ENCODE results near the gene DLGAP4. TPM values are rescaled to one million over a fixed set of nuclear protein-coding genes. Genes with fewer than 3 reads are reported as not detected.

DLGAP4 gene
- total and polyA plus RNA-seq, 2 of the 13 experiments (the other 11 are each of a cell fraction or from before 2014, with no cell fraction given), result 15.2 to 26.7 TPM

- TF ChIP-seq ZNF407 (CRISPR knock-in tag; IDR thresholded peaks at IDR 0.05; ENCODE audit: not compliant biosample characterization), result peak; percentile 76
- no peak for TF ChIP-seq PAWR (CRISPR knock-in tag; IDR thresholded peaks at IDR 0.05; ENCODE audit: borderline replicate concordance)
- TF ChIP-seq ATAD3A (CRISPR knock-in tag; IDR thresholded peaks at IDR 0.05), result 0 out of 2 replicates have a peak, but pooled peaks have one; percentile 19
- TF ChIP-seq GABPB1 (CRISPR knock-in tag; IDR thresholded peaks at IDR 0.05), result peak; percentile 70; the same call in 1 of the 2 replicates
- peak; percentile 65; the same call in 1 of the 2 replicates for TF ChIP-seq ZFP41 (CRISPR knock-in tag; IDR thresholded peaks at IDR 0.05; ENCODE audit: borderline replicate concordance)
- TF ChIP-seq ZNF441 (CRISPR knock-in tag; IDR thresholded peaks at IDR 0.05; ENCODE audit: borderline replicate concordance), result peak; percentile 87
- peak; percentile 93 for TF ChIP-seq ZNF317 (CRISPR knock-in tag; IDR thresholded peaks at IDR 0.05)
- no peak for TF ChIP-seq ZNF34 (CRISPR knock-in tag; IDR thresholded peaks at IDR 0.05; ENCODE audit: borderline replicate concordance)
- peak; percentile 50; the same call in 1 of the 2 replicates for TF ChIP-seq HOXA3 (CRISPR knock-in tag; IDR thresholded peaks at IDR 0.05)
- peak; percentile 34; the same call in 1 of the 2 replicates for TF ChIP-seq CSRNP2 (CRISPR knock-in tag; conservative IDR thresholded peaks at IDR 0.05; ENCODE audit: low read depth)
- peak; percentile 52; the same call in 1 of the 2 replicates for TF ChIP-seq MEF2D (CRISPR knock-in tag; IDR thresholded peaks at IDR 0.05)
- TF ChIP-seq FOXA3 (CRISPR knock-in tag; IDR thresholded peaks at IDR 0.05), result peak; percentile 41; the same call in 1 of the 2 replicates
- peak; percentile 22; the same call in 1 of the 2 replicates for TF ChIP-seq TSC22D2 (CRISPR knock-in tag; IDR thresholded peaks at IDR 0.05; ENCODE audit: borderline replicate concordance)
- no peak; the same call in 1 of the 2 replicates for TF ChIP-seq RFXANK (CRISPR knock-in tag; IDR thresholded peaks at IDR 0.05)
- TF ChIP-seq ZMAT5 (CRISPR knock-in tag; IDR thresholded peaks at IDR 0.05; ENCODE audit: borderline replicate concordance, low read depth), result no peak
- TF ChIP-seq ZNF292 (CRISPR knock-in tag; IDR thresholded peaks at IDR 0.05; ENCODE audit: borderline replicate concordance, low read depth), result no peak
- peak; percentile 70; the same call in 1 of the 2 replicates for TF ChIP-seq ZBTB42 (CRISPR knock-in tag; IDR thresholded peaks at IDR 0.05)
- peak; percentile 40; the same call in 1 of the 2 replicates for TF ChIP-seq ZNF205 (CRISPR knock-in tag; IDR thresholded peaks at IDR 0.05)
- TF ChIP-seq NBN (conservative IDR thresholded peaks at IDR 0.05), result no peak
- peak; percentile 48 for TF ChIP-seq POLR2AphosphoS5 (IDR thresholded peaks at IDR 0.05; ENCODE audit: low read depth, low read length)
These were observed 268.4 kb downstream of the DLGAP4 start (continued) for GRCh38 chr20:36574366-36575135.

All from HepG2 (cell line).